Neural progenitor cell (in vitro differentiated cells): Measurements from ENCODE around the gene KRTAP10-3. TPM values are rescaled to one million over a fixed set of nuclear protein-coding genes. Genes with fewer than 3 reads are reported as not detected.

Experiments used
- DNase-seq: peaks from one replicate; pipeline ENCODE4 v3.0.0-alpha.2; 2016; ENCODE audit warnings: low spot score
- H2AFZ ChIP-seq: fragments of 200-600 bp; sonication (generic); replicated peaks from 2 replicates; pipeline ENCODE4 v1.6.1; 2016; ENCODE audit warnings: antibody characterized with exemption
- H3F3A ChIP-seq: fragments of 200-600 bp; sonication (generic); 2 replicates; pipeline ENCODE4 v1.6.1; 2016; ENCODE audit warnings: antibody characterized with exemption, low read depth
- H3K27ac ChIP-seq: fragments of 200-600 bp; sonication (generic); 2 replicates; pipeline ENCODE4 v1.5.1; 2016; ENCODE audit warnings: mild to moderate bottlenecking
- H3K27me3 ChIP-seq: fragments of 200-600 bp; sonication (generic); 2 replicates; pipeline ENCODE4 v1.6.1; 2016; ENCODE audit warnings: mild to moderate bottlenecking, moderate library complexity
- H3K36me3 ChIP-seq: fragments of 200-600 bp; sonication (generic); 2 replicates; pipeline ENCODE4 v1.5.1; 2016
- H3K4me1 ChIP-seq: fragments of 200-600 bp; sonication (generic); 2 replicates; pipeline ENCODE4 v1.6.1; 2016; ENCODE audit warnings: mixed run types
- H3K4me2 ChIP-seq: fragments of 200-600 bp; sonication (generic); 2 replicates; pipeline ENCODE4 v1.6.1; 2016
- H3K4me3 ChIP-seq: fragments of 200-600 bp; sonication (generic); 2 replicates; pipeline ENCODE4 v1.5.1; 2016
- H3K79me2 ChIP-seq: fragments of 200-600 bp; sonication (generic); 2 replicates; pipeline ENCODE4 v1.6.1; 2016; ENCODE audit warnings: low read depth
- H3K9ac ChIP-seq: fragments of 200-600 bp; sonication (generic); 2 replicates; pipeline ENCODE4 v1.6.1; 2016
- H3K9me3 ChIP-seq: fragments of 200-600 bp; sonication (generic); 2 replicates; pipeline ENCODE4 v1.5.1; 2016; ENCODE audit warnings: low read depth
- H4K20me1 ChIP-seq: fragments of 200-600 bp; sonication (generic); 2 replicates; pipeline ENCODE4 v1.6.1; 2016; ENCODE audit warnings: low read depth
- H3K27ac Mint-ChIP-seq: 3 replicates; pipeline ENCODE4 v1.8.0; 2021; ENCODE audit warnings: mixed read lengths
- H3K27me3 Mint-ChIP-seq: 2 replicates; pipeline ENCODE4 v1.8.0; 2022; ENCODE audit warnings: low read depth, mild to moderate bottlenecking, inconsistent platforms, moderate library complexity, mixed read lengths; ENCODE audit not compliant: insufficient read depth
- H3K36me3 Mint-ChIP-seq: 3 replicates; pipeline ENCODE4 v1.8.0; 2021; ENCODE audit warnings: mixed read lengths
- H3K4me1 Mint-ChIP-seq: 3 replicates; pipeline ENCODE4 v1.8.0; 2021; ENCODE audit warnings: mixed read lengths
- H3K4me3 Mint-ChIP-seq: 3 replicates; pipeline ENCODE4 v1.8.0; 2021; ENCODE audit warnings: mild to moderate bottlenecking, moderate library complexity, mixed read lengths
- H3K9me3 Mint-ChIP-seq: 3 replicates; pipeline ENCODE4 v1.8.0; 2020; ENCODE audit warnings: mixed read lengths
- EZH2 ChIP-seq: fragments of 200-600 bp; sonication (generic); IDR thresholded peaks from 2 replicates; pipeline ENCODE4 v1.6.1; 2017; ENCODE audit warnings: antibody characterized with exemption, mild to moderate bottlenecking, moderate library complexity
- EZH2phosphoT487 ChIP-seq: fragments of 200-600 bp; sonication (generic); IDR thresholded peaks from 2 replicates; pipeline ENCODE4 v1.6.1; 2017; ENCODE audit warnings: antibody characterized with exemption
- total RNA-seq: library from RNA; depleted of rRNA; stranded (reverse); fragments of >200 nt; gene quantifications from 2 replicates; pipeline ENCODE4 v1.2.3, GENCODE V29; 2015; ENCODE audit warnings: low replicate concordance
- TF ChIP-seq, protein P1 (sequence below): fragments of 200-600 bp; sonication (generic); IDR thresholded peaks from 2 replicates; pipeline ENCODE4 v1.5.1; 2017; ENCODE audit warnings: antibody characterized with exemption, mild to moderate bottlenecking

KRTAP10-3 gene
- total RNA-seq, 1 donor from 2014 or later, result not detected

DNA sequence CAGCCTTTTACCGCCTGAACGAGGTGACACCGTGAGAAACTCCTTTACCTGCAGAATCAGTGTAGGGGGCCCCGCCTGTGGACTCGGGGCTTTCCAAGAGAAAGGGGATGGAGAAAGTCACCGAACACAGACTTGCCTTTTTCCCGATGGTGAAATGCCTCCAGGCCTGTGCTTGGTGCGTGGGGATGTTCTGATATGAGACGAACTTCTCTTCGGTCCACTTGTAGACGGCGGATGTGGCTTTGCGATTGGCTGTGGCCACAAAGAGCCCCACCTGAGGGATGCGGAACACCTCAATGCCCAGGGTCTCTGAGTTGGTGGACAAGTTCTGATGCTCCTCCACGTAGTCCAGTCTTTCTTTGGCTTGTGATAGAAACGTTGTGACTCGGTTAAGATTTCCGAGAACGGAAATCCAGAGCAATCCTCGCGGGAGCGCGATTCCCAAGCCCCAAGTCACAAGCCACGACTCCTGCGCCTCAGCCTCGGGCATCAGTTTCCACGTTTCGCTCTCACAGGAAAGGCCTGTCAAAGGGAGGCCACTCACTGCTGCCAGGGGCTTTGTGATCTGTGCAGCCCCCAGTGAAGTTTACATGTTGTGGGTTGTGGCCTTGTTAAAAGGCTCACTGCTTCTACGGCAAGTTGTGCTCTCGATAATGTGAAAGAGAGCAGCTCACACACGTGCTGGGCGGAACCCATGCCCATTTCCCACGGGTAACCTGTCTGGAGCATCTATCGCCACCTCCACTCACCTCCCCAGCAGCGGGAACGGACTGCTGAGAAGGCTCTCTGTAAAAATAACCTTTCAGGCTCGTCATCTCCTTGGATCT is 31.2 kb downstream of the KRTAP10-3 start:
- Mint-ChIP-seq H3K4me1 (no peaks in the 10 kb centered on the region), H3K36me3 (no peaks in the 10 kb centered on the region), H3K27me3 (peaks cover 9% of the 10 kb centered on the region), H3K4me3 (no peak overlapping the region), H3K27ac (no peak overlapping the region), H3K9me3 (no peaks in the 10 kb centered on the region)
- Histone ChIP-seq H3K4me3 (no peak overlapping the region), H3K4me2 (no peak overlapping the region), H3K9ac (no peak overlapping the region), H3K9me3 (no peaks in the 10 kb centered on the region), H2AFZ (no peak overlapping the region), H3F3A (no peaks in the 10 kb centered on the region), H3K4me1 (no peaks in the 10 kb centered on the region), H3K27ac (no peak overlapping the region), H3K36me3 (no peaks in the 10 kb centered on the region), H3K27me3 (no peaks in the 10 kb centered on the region), H4K20me1 (no peaks in the 10 kb centered on the region), H3K79me2 (no peaks in the 10 kb centered on the region)
- no peak for DNase-seq
- TF ChIP-seq, protein P1, sequence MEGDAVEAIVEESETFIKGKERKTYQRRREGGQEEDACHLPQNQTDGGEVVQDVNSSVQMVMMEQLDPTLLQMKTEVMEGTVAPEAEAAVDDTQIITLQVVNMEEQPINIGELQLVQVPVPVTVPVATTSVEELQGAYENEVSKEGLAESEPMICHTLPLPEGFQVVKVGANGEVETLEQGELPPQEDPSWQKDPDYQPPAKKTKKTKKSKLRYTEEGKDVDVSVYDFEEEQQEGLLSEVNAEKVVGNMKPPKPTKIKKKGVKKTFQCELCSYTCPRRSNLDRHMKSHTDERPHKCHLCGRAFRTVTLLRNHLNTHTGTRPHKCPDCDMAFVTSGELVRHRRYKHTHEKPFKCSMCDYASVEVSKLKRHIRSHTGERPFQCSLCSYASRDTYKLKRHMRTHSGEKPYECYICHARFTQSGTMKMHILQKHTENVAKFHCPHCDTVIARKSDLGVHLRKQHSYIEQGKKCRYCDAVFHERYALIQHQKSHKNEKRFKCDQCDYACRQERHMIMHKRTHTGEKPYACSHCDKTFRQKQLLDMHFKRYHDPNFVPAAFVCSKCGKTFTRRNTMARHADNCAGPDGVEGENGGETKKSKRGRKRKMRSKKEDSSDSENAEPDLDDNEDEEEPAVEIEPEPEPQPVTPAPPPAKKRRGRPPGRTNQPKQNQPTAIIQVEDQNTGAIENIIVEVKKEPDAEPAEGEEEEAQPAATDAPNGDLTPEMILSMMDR, result no peak
- TF ChIP-seq EZH2phosphoT487, result no peak
- no peak for TF ChIP-seq EZH2

DNA sequence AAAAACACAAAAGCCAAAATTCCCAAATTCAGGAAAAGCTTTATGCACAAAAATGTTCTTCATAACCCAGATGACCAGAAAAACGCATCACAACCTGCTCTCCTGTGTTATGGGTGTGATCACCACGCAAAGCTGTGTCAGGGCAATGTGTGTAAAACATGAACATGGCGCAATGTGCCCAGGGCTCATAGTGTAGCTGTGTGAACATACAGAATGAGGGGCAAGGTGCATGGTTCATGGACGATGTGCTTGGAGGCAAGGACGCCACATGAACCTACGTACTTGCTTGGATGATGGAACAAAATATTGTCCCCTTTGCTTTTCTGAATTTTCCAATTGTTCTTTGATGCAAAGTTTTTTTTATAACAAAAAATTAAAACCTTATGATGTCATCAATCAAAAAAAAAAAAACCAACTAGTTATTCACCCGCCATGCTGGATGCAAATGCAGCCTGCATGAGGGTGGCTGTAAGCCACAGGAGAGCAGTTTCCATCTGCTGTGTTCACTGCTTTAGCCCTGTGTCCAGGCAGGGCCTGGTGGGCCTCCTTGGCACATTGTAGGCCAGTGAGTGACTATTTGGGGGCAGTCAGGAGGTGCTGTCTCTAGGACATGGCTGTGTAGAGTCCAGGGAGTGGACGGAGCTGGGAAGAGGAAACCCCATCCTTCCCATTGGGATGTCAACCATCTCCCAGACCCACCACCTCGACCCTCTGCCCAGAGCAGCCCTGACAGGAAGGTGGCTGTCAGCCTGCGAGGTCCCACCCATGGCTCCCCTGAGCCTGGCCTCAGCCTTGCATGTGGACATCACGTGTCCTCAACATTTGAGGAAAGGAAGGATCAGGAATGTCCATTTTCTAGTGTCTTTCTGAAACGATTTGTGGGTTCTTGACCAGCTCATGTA is 32.2 kb downstream of the KRTAP10-3 start:
- Histone ChIP-seq H4K20me1 (no peaks in the 10 kb centered on the region), H3K4me2 (no peak overlapping the region), H3K36me3 (no peaks in the 10 kb centered on the region), H3K4me3 (no peak overlapping the region), H3K27me3 (no peaks in the 10 kb centered on the region), H3K9ac (no peak overlapping the region), H3K4me1 (no peaks in the 10 kb centered on the region), H3K79me2 (no peaks in the 10 kb centered on the region), H2AFZ (no peak overlapping the region), H3K27ac (no peak overlapping the region), H3K9me3 (no peaks in the 10 kb centered on the region), H3F3A (no peaks in the 10 kb centered on the region)
- H3K27me3 Mint-ChIP-seq, result peaks cover 7% of the 10 kb centered on the region
- no peak overlapping the region for H3K27ac Mint-ChIP-seq
- no peak for DNase-seq
- no peaks in the 10 kb centered on the region for H3K36me3 Mint-ChIP-seq
- H3K4me1 Mint-ChIP-seq, result no peaks in the 10 kb centered on the region
- no peaks in the 10 kb centered on the region for H3K9me3 Mint-ChIP-seq
- no peak overlapping the region for H3K4me3 Mint-ChIP-seq
- TF ChIP-seq, protein P1, result no peak
- TF ChIP-seq EZH2, result no peak
- TF ChIP-seq EZH2phosphoT487, result no peak

- H3K36me3 ChIP-seq, result no peaks in the 10 kb centered on the region
- no peak overlapping the region for H3K4me3 Mint-ChIP-seq
- TF ChIP-seq EZH2, result no peak
- TF ChIP-seq EZH2phosphoT487, result no peak
- TF ChIP-seq, protein P1, result no peak
Observed at GRCh38 chr21:44525391-44526095, 33.1 kb downstream of the KRTAP10-3 start.

More at GRCh38 chr21:44525391-44526095, 33.1 kb downstream of the KRTAP10-3 start:
- Histone ChIP-seq H3K4me3 (no peak overlapping the region), H3K4me2 (no peak overlapping the region), H4K20me1 (no peaks in the 10 kb centered on the region), H3K27me3 (no peaks in the 10 kb centered on the region), H3K9me3 (no peaks in the 10 kb centered on the region), H3K27ac (no peak overlapping the region), H3K9ac (no peak overlapping the region), H3K79me2 (no peaks in the 10 kb centered on the region), H3F3A (no peaks in the 10 kb centered on the region), H2AFZ (no peak overlapping the region), H3K4me1 (no peaks in the 10 kb centered on the region)
- no peaks in the 10 kb centered on the region for H3K9me3 Mint-ChIP-seq
- DNase-seq, result no peak
- no peak overlapping the region for H3K27ac Mint-ChIP-seq
- no peaks in the 10 kb centered on the region for H3K36me3 Mint-ChIP-seq
- H3K4me1 Mint-ChIP-seq, result no peaks in the 10 kb centered on the region
- H3K27me3 Mint-ChIP-seq, result peaks cover 7% of the 10 kb centered on the region
